K562 (cell line): Measurements from ENCODE around the gene TMEM141. TPM values are rescaled to one million over a fixed set of nuclear protein-coding genes. Genes with fewer than 3 reads are reported as not detected.

Experiments
- ATAC-seq: fragments of 200-7000 bp; cut with Tn5 transposase; 3 replicates; pipeline ENCODE4 v1.9.1; 2020; ENCODE audit warnings: moderate library complexity
- BruUV-seq: library from RNA; stranded (reverse); fragments of 400-500 nt; replicated peaks from 2 replicates; lab custom pipeline; 2021; lab: Mats Ljungman, UMichigan
- CTCF ChIA-PET: fragments of 300-600 bp; formaldehyde crosslinking; extraction: SDS; loops from one replicate; lab custom pipeline; 2021; ENCODE audit warnings: low intra/inter-chr PET ratio; lab: Yijun Ruan, JAX
- POLR2A ChIA-PET: fragments of 300-600, 350-650 bp; sonication (Branson Sonifier 250); formaldehyde crosslinking; extraction: SDS; loops from one replicate; lab custom pipeline; 2021; ENCODE audit warnings: antibody characterized with exemption, inconsistent platforms; lab: Yijun Ruan, JAX
- DNase-seq, 4 experiments: peaks; one replicate each; pipeline versions ENCODE4 v3.0.0 to v3.0.0-alpha.2; 2011 to 2018; ENCODE audit warnings: low spot score in 3 of 4, mixed read lengths in 3 of 4; ENCODE audit errors: extremely low read depth in 1 of 4
- FAIRE-seq: peaks from 2 replicates; lab custom pipeline; 2011; peaks lifted over from hg19 to GRCh38; lab: Jason Lieb, UNC
- H2AFZ ChIP-seq: 2 replicates; pipeline ENCODE4 v1.6.0; 2011; ENCODE audit warnings: low read depth, low read length, control low read depth, inconsistent platforms
- H3K27ac ChIP-seq: fragments of 200-600 bp; 3 replicates; pipeline ENCODE4 v1.8.0; 2011; ENCODE audit warnings: low read depth, mild to moderate bottlenecking, control low read depth, inconsistent platforms, low read length, moderate library complexity, mixed read lengths; ENCODE audit errors: extremely low read depth
- H3K27me3 ChIP-seq, 2 experiments: fragments of 300-600 bp in 1 of 2; 2 replicates in 1 of 2; 3 replicates in 1 of 2; pipeline versions ENCODE4 v1.6.0 to v1.8.0; 2011; ENCODE audit warnings: inconsistent platforms in 2 of 2, low read length in 2 of 2, mild to moderate bottlenecking in 1 of 2, mixed read lengths in 1 of 2, moderate library complexity in 1 of 2; ENCODE audit not compliant: control insufficient read depth in 2 of 2, insufficient read depth in 2 of 2
- H3K36me3 ChIP-seq: fragments of 300-600 bp; 3 replicates; pipeline ENCODE4 v1.8.0; 2011; ENCODE audit warnings: mild to moderate bottlenecking, low read length, inconsistent platforms; ENCODE audit not compliant: control insufficient read depth, insufficient read depth
- H3K4me1 ChIP-seq, 2 experiments: fragments of 200-600 bp in 1 of 2; replicated peaks in 1 of 2; 2 replicates in 1 of 2; 3 replicates in 1 of 2; pipeline versions ENCODE4 v1.5.1 to v1.8.0; 2011; ENCODE audit warnings: inconsistent platforms in 2 of 2, low read length in 2 of 2, mild to moderate bottlenecking in 1 of 2, mixed read lengths in 1 of 2, moderate library complexity in 1 of 2; ENCODE audit not compliant: control insufficient read depth in 2 of 2, insufficient read depth in 2 of 2
- H3K4me2 ChIP-seq: 2 replicates; pipeline ENCODE4 v1.6.1; 2011; ENCODE audit warnings: low read length, control low read depth, inconsistent platforms, mixed read lengths; ENCODE audit not compliant: insufficient read depth
- H3K4me3 ChIP-seq: fragments of 200-600 bp; sonication (generic), shearing (Covaris generic); 2 replicates; pipeline ENCODE4 v1.5.1; 2016; ENCODE audit warnings: control low read depth, inconsistent platforms
- H3K79me2 ChIP-seq: fragments of 200-600 bp; 3 replicates; pipeline ENCODE4 v1.8.0; 2011; ENCODE audit warnings: low read length, inconsistent platforms; ENCODE audit not compliant: control insufficient read depth, insufficient read depth
- H3K9ac ChIP-seq, 2 experiments: 2 replicates each; pipeline versions ENCODE4 v1.6.0 to v1.6.1; 2011; ENCODE audit warnings: low read depth in 2 of 2, low read length in 2 of 2, control low read depth in 1 of 2, inconsistent platforms in 1 of 2, mild to moderate bottlenecking in 1 of 2, mixed read lengths in 1 of 2; ENCODE audit not compliant: insufficient read depth in 1 of 2
- H3K9me1 ChIP-seq: one replicate; pipeline ENCODE4 v1.6.0; 2011; ENCODE audit warnings: inconsistent platforms, mild to moderate bottlenecking, low read length, moderate library complexity; ENCODE audit not compliant: control insufficient read depth, insufficient read depth
- H3K9me3 ChIP-seq: replicated peaks from 2 replicates; pipeline ENCODE4 v1.5.1; 2011; ENCODE audit warnings: low read depth, low read length, inconsistent platforms; ENCODE audit not compliant: control insufficient read depth, insufficient read depth
- H4K20me1 ChIP-seq: replicated peaks from 2 replicates; pipeline ENCODE4 v1.6.1; 2011; ENCODE audit warnings: low read length, inconsistent platforms, mixed read lengths; ENCODE audit not compliant: control insufficient read depth, insufficient read depth
- C11orf30 ChIP-seq: fragments of 450-650 bp; IDR thresholded peaks from 2 replicates; pipeline ENCODE4 v1.6.1; 2016; ENCODE audit warnings: low read depth, mild to moderate bottlenecking
- CBFA2T3 ChIP-seq: fragments of 450-650 bp; IDR thresholded peaks from 2 replicates; pipeline ENCODE4 v1.6.1; 2017
- CC2D1A ChIP-seq: fragments of 450-650 bp; IDR thresholded peaks from 2 replicates; pipeline ENCODE4 v1.6.1; 2017; ENCODE audit warnings: mild to moderate bottlenecking
- CEBPB ChIP-seq: fragments of 450-650 bp; IDR thresholded peaks from 2 replicates; pipeline ENCODE4 v1.6.1; 2016; ENCODE audit warnings: missing genetic modification characterization, missing compliant biosample characterization
- EGR1 ChIP-seq: fragments of 450-650 bp; conservative IDR thresholded peaks from 2 replicates; pipeline ENCODE4 v1.6.1; 2017; ENCODE audit warnings: mild to moderate bottlenecking
- KAT7 ChIP-seq: sonication (generic); formaldehyde crosslinking; IDR thresholded peaks from 2 replicates; pipeline ENCODE4 v1.8.0; 2022; ENCODE audit warnings: missing genetic modification reagents, mild to moderate bottlenecking, borderline replicate concordance
- KDM1A ChIP-seq, 2 experiments: fragments of 450-650 bp; IDR thresholded peaks; 2 replicates each; pipeline ENCODE4 v1.6.1; 2016; ENCODE audit warnings: mild to moderate bottlenecking in 2 of 2
- LCOR ChIP-seq: sonication (generic); formaldehyde crosslinking; IDR thresholded peaks from 2 replicates; pipeline ENCODE4 v1.8.0; 2022; ENCODE audit warnings: mild to moderate bottlenecking, missing genetic modification reagents
- PKNOX1 ChIP-seq: fragments of 450-650 bp; IDR thresholded peaks from 2 replicates; pipeline ENCODE4 v1.6.1; 2016
- POLR2A ChIP-seq: fragments of 450-650 bp; conservative IDR thresholded peaks from 2 replicates; pipeline ENCODE4 v1.6.1; 2016
- POLR2G ChIP-seq: fragments of 200-400 bp; formaldehyde crosslinking; IDR thresholded peaks from 2 replicates; pipeline ENCODE4 v1.6.1; 2017; ENCODE audit warnings: low read depth, mild to moderate bottlenecking, antibody characterized with exemption, low read length, moderate library complexity
- RBM22 ChIP-seq: fragments of 200-400 bp; formaldehyde crosslinking; IDR thresholded peaks from 2 replicates; pipeline ENCODE4 v1.6.1; 2018; ENCODE audit warnings: low read length, low read depth; ENCODE audit not compliant: poor library complexity, severe bottlenecking
- SMAD1 ChIP-seq: fragments of 150-350 bp; IDR thresholded peaks from 2 replicates; pipeline ENCODE4 v1.6.1; 2014; ENCODE audit warnings: low read length, low read depth; ENCODE audit not compliant: partially characterized antibody
- XRCC3 ChIP-seq: fragments of 450-650 bp; IDR thresholded peaks from 2 replicates; pipeline ENCODE4 v1.6.1; 2017; ENCODE audit warnings: mild to moderate bottlenecking, moderate library complexity
- ZBTB7A ChIP-seq: IDR thresholded peaks from 2 replicates; pipeline ENCODE4 v1.6.1; 2011; ENCODE audit warnings: low read depth, mild to moderate bottlenecking, low read length, moderate library complexity, borderline replicate concordance; ENCODE audit not compliant: control insufficient read depth
- ZFX ChIP-seq: sonication (generic); formaldehyde crosslinking; IDR thresholded peaks from 2 replicates; pipeline ENCODE4 v1.8.0; 2022; ENCODE audit warnings: mild to moderate bottlenecking, missing genetic modification reagents, moderate library complexity
- ZNF184 ChIP-seq: sonication (generic); formaldehyde crosslinking; IDR thresholded peaks from 2 replicates; pipeline ENCODE4 v1.5.0; 2020; ENCODE audit warnings: missing genetic modification reagents
- WGBS: fragments of 100-300 bp; shearing (Covaris generic); methylation state at CpG from one replicate; pipeline ENCODE4 v1.1.6; 2016; ENCODE audit warnings: low coverage, mixed read lengths; ENCODE audit not compliant: insufficient coverage; ENCODE audit errors: missing lambda C conversion rate; 5-methylcytosine and 5-hydroxymethylcytosine counted together
- in situ Hi-C: fragments of 300-500 bp; cut with MboI; formaldehyde crosslinking; loops from 4 replicates; pipeline ENCODE4 v1.15.0; 2018; ENCODE audit warnings: inconsistent platforms, mixed read lengths
- intact Hi-C: fragments of 100-400 bp; cut with micrococcal nuclease; formaldehyde crosslinking; loops from 2 replicates; pipeline ENCODE4 v1.14.2; 2022
- polyA plus RNA-seq, 8 experiments: library from polyadenylated mRNA; depleted of rRNA in 4 of 8; stranded (reverse) in 5 of 8; unstranded in 3 of 8; fragments of >200 nt; fragmentation: Nextera tagmentation in 2 of 8; fragmentation: Illumina TruSeq in 1 of 8; extraction: Ambion mirVana in 2 of 8; extraction: Trizol in 1 of 8; gene quantifications; 2 replicates each; pipeline versions ENCODE4 v1.2.1 to v1.2.3, GENCODE V29; 2011 to 2014; ENCODE audit warnings: inconsistent platforms in 1 of 8, missing spikeins in 1 of 8
- total RNA-seq, 7 experiments: library from RNA; depleted of rRNA in 6 of 7; stranded (reverse); fragments of >200 nt in 6 of 7; fragmentation: Illumina TruSeq in 2 of 7; extraction: Trizol in 2 of 7; gene quantifications; 2 replicates each; pipeline versions ENCODE4 v1.2.1 to v1.2.3, GENCODE V29; 2011 to 2021; ENCODE audit warnings: low replicate concordance in 1 of 7
- TF ChIP-seq, protein P1 (sequence below): conservative IDR thresholded peaks from 2 replicates; pipeline ENCODE4 v1.6.1; 2011; ENCODE audit warnings: low read depth, mild to moderate bottlenecking, low read length; ENCODE audit not compliant: control insufficient read depth
- TF ChIP-seq, protein P2 (sequence below), 2 experiments: IDR thresholded peaks; 2 replicates each; pipeline ENCODE4 v1.6.1; 2011; ENCODE audit warnings: borderline replicate concordance in 1 of 2, control low read depth in 1 of 2, low read depth in 1 of 2, low read length in 1 of 2, mild to moderate bottlenecking in 1 of 2, mixed read lengths in 1 of 2, moderate library complexity in 1 of 2; ENCODE audit not compliant: insufficient read depth in 1 of 2, insufficient read length in 1 of 2, poor library complexity in 1 of 2, severe bottlenecking in 1 of 2; ENCODE audit errors: extremely low read depth in 1 of 2

TMEM141 gene
- total and polyA plus RNA-seq, 9 of the 15 experiments (the other 6 are each of a cell fraction or from before 2014, with no cell fraction given), result 21.5 to 123 (median 74.8) TPM

- in situ Hi-C loops, result no loop called here
- Histone ChIP-seq H2AFZ (no peak overlapping the region), H3K9ac (peak overlapping the region in 1 of 2 experiments; percentile 75; a peak in 2 of 4 replicates), H3K4me3 (no peak overlapping the region), H3K27ac (peak overlapping the region; percentile 28; the same call in 2 of the 3 replicates), H3K79me2 (no peaks in the 10 kb centered on the region), H3K4me1 (peaks cover 12 to 92% of the 10 kb centered on the region in 2 experiments), H3K36me3 (peaks cover 60% of the 10 kb centered on the region; the same call in 2 of the 3 replicates), H3K9me1 (no peaks in the 10 kb centered on the region), H3K27me3 (no peaks in the 10 kb centered on the region), H3K9me3 (no peaks in the 10 kb centered on the region), H3K4me2 (no peak overlapping the region; the same call in 1 of the 2 replicates), H4K20me1 (peaks cover 17% of the 10 kb centered on the region)
- DNase-seq, result peak in 2 of 4 experiments; percentile 33 to 35
- 69% methylated on average over 28 of the region's 36 CpGs for WGBS
- ATAC-seq, result no peak
- no peak for FAIRE-seq
- ChIA-PET POLR2A (interaction anchor here (0.9 to 2.6 kb wide), 7 partner anchors 8 to 37 kb away, joined by 3 to 10 read pairs (median 4); no protein-coding TSS in a partner anchor), CTCF (no interaction called here)
- intact Hi-C loops, result loop anchor here (2.0 kb wide), 1 partner anchor 53 kb away; no protein-coding TSS in a partner anchor
- no TSS peak for BruUV-seq
- TF ChIP-seq SMAD1 (no peak), CBFA2T3 (no peak), XRCC3 (no peak), LCOR (CRISPR knock-in tag) (no peak), C11orf30 (no peak), ZFX (peak; percentile 37), ZNF184 (no peak), KAT7 (CRISPR knock-in tag) (no peak), POLR2G (peak; percentile 25), POLR2A (peak; percentile 24; the same call in 1 of the 2 replicates), RBM22 (peak; percentile 55), CC2D1A (no peak), KDM1A (IDR thresholded peaks at IDR 0.05) (no peak), ZBTB7A (0 out of 2 replicates have a peak, but pooled peaks have one; percentile 44), EGR1 (peak; percentile 34), CEBPB (no peak), PKNOX1 (peak; percentile 30)
- TF ChIP-seq, protein P1, sequence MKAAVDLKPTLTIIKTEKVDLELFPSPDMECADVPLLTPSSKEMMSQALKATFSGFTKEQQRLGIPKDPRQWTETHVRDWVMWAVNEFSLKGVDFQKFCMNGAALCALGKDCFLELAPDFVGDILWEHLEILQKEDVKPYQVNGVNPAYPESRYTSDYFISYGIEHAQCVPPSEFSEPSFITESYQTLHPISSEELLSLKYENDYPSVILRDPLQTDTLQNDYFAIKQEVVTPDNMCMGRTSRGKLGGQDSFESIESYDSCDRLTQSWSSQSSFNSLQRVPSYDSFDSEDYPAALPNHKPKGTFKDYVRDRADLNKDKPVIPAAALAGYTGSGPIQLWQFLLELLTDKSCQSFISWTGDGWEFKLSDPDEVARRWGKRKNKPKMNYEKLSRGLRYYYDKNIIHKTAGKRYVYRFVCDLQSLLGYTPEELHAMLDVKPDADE, result no peak
- TF ChIP-seq, protein P2, sequence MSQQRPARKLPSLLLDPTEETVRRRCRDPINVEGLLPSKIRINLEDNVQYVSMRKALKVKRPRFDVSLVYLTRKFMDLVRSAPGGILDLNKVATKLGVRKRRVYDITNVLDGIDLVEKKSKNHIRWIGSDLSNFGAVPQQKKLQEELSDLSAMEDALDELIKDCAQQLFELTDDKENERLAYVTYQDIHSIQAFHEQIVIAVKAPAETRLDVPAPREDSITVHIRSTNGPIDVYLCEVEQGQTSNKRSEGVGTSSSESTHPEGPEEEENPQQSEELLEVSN (IDR thresholded peaks at IDR 0.05; ENCODE audit: borderline replicate concordance in 1 of 2, extremely low read depth in 1 of 2, insufficient read depth in 1 of 2, insufficient read length in 1 of 2, low read depth in 1 of 2, low read length in 1 of 2, poor library complexity in 1 of 2, severe bottlenecking in 1 of 2), result no peak
Measured at GRCh38 chr9:136839229-136840139, 48.3 kb downstream of the TMEM141 start.
